ENCODE data around the gene FBN2.
A peak's percentile ranks its signal among the peaks of the same experiment; 100 is the strongest.

Gene FBN2

DNA sequence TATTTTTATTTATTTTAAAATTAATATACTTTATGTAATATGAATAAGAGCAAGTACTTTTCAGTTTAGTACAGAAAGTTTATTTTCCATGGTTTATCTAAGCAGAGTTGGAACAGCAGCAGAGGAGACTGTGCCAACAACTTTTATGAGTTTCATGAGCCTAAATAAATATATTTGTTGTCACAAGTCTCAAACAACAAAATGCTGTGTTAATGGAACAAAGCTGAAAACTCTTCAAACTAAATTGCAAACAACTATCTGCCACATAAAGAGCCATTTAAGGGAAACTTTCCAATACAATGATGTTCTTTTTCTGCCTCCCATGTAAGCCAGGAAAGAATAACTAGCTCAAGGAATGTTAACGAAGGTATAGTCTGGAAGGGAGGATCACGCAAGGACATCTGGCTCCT is 96.1 kb downstream of the FBN2 start:
- H3K27me3 Mint-ChIP-seq (ENCODE audit: low read depth, poor library complexity): no peaks in the 10 kb centered on the region
- H3K27ac Mint-ChIP-seq: peak overlapping the region; percentile 39
- peaks cover 6% of the 10 kb centered on the region for H3K9me3 Mint-ChIP-seq
- TF ChIP-seq, protein P1, sequence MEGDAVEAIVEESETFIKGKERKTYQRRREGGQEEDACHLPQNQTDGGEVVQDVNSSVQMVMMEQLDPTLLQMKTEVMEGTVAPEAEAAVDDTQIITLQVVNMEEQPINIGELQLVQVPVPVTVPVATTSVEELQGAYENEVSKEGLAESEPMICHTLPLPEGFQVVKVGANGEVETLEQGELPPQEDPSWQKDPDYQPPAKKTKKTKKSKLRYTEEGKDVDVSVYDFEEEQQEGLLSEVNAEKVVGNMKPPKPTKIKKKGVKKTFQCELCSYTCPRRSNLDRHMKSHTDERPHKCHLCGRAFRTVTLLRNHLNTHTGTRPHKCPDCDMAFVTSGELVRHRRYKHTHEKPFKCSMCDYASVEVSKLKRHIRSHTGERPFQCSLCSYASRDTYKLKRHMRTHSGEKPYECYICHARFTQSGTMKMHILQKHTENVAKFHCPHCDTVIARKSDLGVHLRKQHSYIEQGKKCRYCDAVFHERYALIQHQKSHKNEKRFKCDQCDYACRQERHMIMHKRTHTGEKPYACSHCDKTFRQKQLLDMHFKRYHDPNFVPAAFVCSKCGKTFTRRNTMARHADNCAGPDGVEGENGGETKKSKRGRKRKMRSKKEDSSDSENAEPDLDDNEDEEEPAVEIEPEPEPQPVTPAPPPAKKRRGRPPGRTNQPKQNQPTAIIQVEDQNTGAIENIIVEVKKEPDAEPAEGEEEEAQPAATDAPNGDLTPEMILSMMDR (IDR thresholded peaks at IDR 0.05): no peak
- no peak for DNase-seq
- H3K36me3 Mint-ChIP-seq (ENCODE audit: low read depth): peaks cover 71% of the 10 kb centered on the region
- no peak overlapping the region for H3K4me3 Mint-ChIP-seq
- no peaks in the 10 kb centered on the region for H3K4me1 Mint-ChIP-seq

DNA sequence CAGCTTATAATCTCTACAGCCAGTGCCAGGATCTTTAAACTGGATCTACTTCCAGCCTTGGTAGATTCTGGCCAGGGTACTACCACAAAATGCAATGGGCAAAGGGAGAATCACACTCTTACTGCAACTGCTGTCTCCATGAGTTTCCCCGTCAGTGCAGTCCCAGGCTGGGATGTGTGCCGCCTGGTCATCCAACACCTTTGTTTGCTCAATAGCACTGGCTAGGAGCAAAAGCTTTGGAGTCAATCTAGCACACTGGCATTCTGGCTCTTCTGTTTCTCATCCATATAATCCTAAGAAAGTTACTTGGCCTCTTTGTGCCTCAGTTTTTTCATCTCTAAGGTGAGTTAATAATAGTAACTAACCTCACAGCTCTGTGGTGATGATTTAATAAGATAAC is 96.9 kb downstream of the FBN2 start:
- Mint-ChIP-seq H3K27me3 (ENCODE audit: low read depth, poor library complexity) (no peaks in the 10 kb centered on the region), H3K36me3 (ENCODE audit: low read depth) (peaks cover 71% of the 10 kb centered on the region), H3K27ac (peak overlapping the region; percentile 59), H3K4me3 (no peak overlapping the region), H3K9me3 (peaks cover 2% of the 10 kb centered on the region), H3K4me1 (no peaks in the 10 kb centered on the region)
- TF ChIP-seq, protein P1 (IDR thresholded peaks at IDR 0.05): no peak
- DNase-seq: no peak

- H3K27me3 Mint-ChIP-seq (ENCODE audit: low read depth, poor library complexity): no peaks in the 10 kb centered on the region
- H3K36me3 Mint-ChIP-seq (ENCODE audit: low read depth): peaks cover 57% of the 10 kb centered on the region
- DNase-seq: no peak
- H3K9me3 Mint-ChIP-seq: no peaks in the 10 kb centered on the region
- TF ChIP-seq, protein P1 (IDR thresholded peaks at IDR 0.05): no peak
- H3K4me1 Mint-ChIP-seq: no peaks in the 10 kb centered on the region
- H3K4me3 Mint-ChIP-seq: no peak overlapping the region
- peak overlapping the region; percentile 90 for H3K27ac Mint-ChIP-seq
These were observed 101.3 kb downstream of the FBN2 start for GRCh38 chr5:128436749-128437188.

DNA sequence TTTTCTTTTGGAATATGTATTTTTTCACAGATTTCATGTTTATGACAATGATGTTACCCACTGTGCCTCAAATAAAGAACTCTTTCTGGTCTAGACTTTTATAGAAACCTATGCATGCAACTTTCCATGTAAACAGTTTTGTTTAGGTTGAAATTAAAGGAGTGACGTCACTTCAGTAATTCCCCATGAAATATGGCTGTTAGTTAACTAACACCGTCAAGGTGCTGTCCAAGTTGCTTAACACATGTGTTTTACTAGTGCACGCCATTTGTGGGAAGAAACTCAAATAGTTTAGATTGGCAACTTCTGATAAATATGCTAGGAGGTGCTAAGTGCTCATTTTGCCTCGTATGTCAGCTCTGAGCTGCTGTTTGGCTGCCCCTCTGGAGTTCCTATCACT is 102.2 kb downstream of the FBN2 start:
- DNase-seq: no peak
- no peaks in the 10 kb centered on the region for H3K27me3 Mint-ChIP-seq (ENCODE audit: low read depth, poor library complexity)
- H3K9me3 Mint-ChIP-seq: no peaks in the 10 kb centered on the region
- no peak overlapping the region for H3K27ac Mint-ChIP-seq
- TF ChIP-seq, protein P1 (IDR thresholded peaks at IDR 0.05): no peak
- H3K4me3 Mint-ChIP-seq: no peak overlapping the region
- peaks cover 57% of the 10 kb centered on the region for H3K36me3 Mint-ChIP-seq (ENCODE audit: low read depth)
- H3K4me1 Mint-ChIP-seq: no peaks in the 10 kb centered on the region

DNA sequence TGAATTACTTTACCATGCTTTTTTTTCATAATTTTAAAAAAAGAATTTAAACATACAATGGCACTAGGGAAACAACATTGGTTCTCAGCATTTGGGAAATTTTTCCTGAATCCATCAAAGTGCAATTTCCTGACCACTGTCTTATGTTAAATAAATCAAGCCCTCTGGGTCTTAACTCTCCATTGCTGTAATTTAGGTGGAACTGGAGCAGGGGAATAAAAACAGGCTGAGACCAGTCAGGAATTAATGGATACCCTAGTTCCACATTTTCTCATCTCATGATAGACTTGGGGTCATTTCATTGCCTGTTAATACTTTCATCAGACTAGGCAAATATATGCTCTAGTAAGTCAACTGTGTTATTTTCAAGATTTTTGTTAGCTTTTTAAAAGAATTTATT is 103.1 kb downstream of the FBN2 start:
- TF ChIP-seq, protein P1 (IDR thresholded peaks at IDR 0.05): no peak
- DNase-seq: no peak
- Mint-ChIP-seq H3K9me3 (no peaks in the 10 kb centered on the region), H3K27me3 (ENCODE audit: low read depth, poor library complexity) (no peaks in the 10 kb centered on the region), H3K27ac (no peak overlapping the region), H3K4me3 (no peak overlapping the region), H3K4me1 (no peaks in the 10 kb centered on the region), H3K36me3 (ENCODE audit: low read depth) (peaks cover 51% of the 10 kb centered on the region)

GRCh38 chr5:128432913-128433440 is 105.1 kb downstream of the FBN2 start:
- H3K27me3 Mint-ChIP-seq (ENCODE audit: low read depth, poor library complexity): no peaks in the 10 kb centered on the region
- no peak overlapping the region for H3K4me3 Mint-ChIP-seq
- DNase-seq: no peak
- H3K36me3 Mint-ChIP-seq (ENCODE audit: low read depth): peaks cover 55% of the 10 kb centered on the region
- TF ChIP-seq, protein P1 (IDR thresholded peaks at IDR 0.05): no peak
- no peaks in the 10 kb centered on the region for H3K9me3 Mint-ChIP-seq
- H3K4me1 Mint-ChIP-seq: no peaks in the 10 kb centered on the region
- peak overlapping the region; percentile 79 for H3K27ac Mint-ChIP-seq

All from nephron progenitor cell (in vitro differentiated cells).